Stomach (tissue), 4 donors: ENCODE measurements around the gene GLRX5.

Experiments used
- CTCF ChIP-seq, 7 experiments: fragments of 450-650 bp in 4 of 7; fragments of 200-600 bp in 3 of 7; sonication (generic) in 3 of 7; IDR thresholded peaks; one replicate each; pipeline ENCODE4 v1.5.1; 2016 to 2019; ENCODE audit warnings: antibody characterized with exemption in 7 of 7, control low read depth in 2 of 7, mild to moderate bottlenecking in 1 of 7
- EP300 ChIP-seq: sonication (generic); formaldehyde crosslinking; IDR thresholded peaks from one replicate; pipeline ENCODE4 v1.6.1; 2017; ENCODE audit warnings: antibody characterized with exemption
- POLR2AphosphoS5 ChIP-seq, 3 donors: sonication (generic); formaldehyde crosslinking; IDR thresholded peaks; one replicate each; pipeline ENCODE4 v1.6.1; 2016; ENCODE audit warnings: antibody characterized with exemption in 3 of 3

- TF ChIP-seq CTCF (IDR thresholded peaks at IDR 0.05), result no peak
- TF ChIP-seq POLR2AphosphoS5 (IDR thresholded peaks at IDR 0.05), result no peak
- TF ChIP-seq EP300, result no peak
Observed at GRCh38 chr14:95557832-95558231, 23.0 kb downstream of the GLRX5 start.
